Suppressor macrophage treated with lipopolysaccharide for 4 hours (primary cell): Measurements from ENCODE around the gene FBXL14.
A peak's percentile ranks its signal among the peaks of the same experiment; 100 is the strongest.

Experiments
- DNase-seq: peaks from one replicate; pipeline ENCODE4 v3.0.0-alpha.2; 2020

FBXL14 gene

GRCh38 chr12:1592444-1593173 is 1.8 kb downstream of the FBXL14 start:
- DNase-seq: peak; percentile 62

- no peak for DNase-seq
These were observed 2.8 kb downstream of the FBXL14 start for GRCh38 chr12:1591543-1591942.

DNA sequence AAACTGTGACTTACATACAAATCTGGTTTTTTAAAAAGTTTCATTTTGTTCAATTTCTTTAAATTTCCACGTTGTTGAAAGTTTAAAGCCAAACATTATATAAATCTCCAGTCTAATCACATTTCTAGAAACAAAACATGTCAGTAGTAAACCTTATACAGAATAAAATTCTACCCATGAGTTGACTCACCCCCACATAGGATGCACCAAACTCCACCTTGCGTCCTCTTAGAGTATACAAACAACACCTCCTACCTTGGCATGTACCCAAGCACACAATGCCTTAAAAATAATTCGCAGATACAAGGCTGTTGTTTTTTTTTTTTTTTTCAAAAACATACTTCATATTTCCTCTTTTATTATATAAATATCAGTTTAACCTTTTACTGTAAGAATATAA is 3.3 kb downstream of the FBXL14 start:
- DNase-seq: no peak

DNA sequence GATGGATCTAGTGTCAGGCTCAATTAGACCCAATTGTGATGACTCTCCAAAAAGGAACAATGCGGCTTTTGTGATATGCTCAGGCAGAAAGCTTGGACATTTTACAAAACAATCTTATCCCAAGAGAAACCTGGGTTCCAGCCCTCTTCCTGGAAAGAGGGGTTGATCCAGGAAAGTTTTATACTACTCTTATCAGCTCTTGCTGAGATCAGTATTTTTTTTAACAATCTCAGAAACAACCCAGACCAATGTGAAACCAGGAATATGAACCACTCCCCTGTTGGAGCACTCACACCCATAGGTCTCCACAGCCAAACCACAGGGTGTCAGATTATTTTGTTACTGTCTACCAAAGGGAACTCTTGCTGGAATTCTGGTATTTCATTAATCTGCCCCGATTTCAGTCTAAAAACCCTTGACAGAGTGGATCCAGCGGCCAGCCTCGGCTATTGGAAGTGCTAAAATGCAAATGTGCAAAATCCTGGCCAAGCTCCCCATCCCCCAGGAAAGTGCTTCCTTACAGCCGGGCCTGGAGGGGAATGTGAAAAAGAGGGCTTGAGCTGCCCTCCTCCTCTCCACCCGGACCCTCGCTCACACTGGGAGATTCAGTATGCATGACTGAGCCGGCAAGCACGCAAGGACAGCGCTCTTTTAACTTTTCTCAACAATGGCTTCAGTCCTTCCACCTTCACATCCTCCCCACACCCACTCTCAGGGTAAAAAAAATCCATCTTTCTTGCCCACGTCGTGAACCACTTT is 4.0 kb downstream of the FBXL14 start:
- no peak for DNase-seq

- DNase-seq: no peak
These were observed 5.8 kb downstream of the FBXL14 start for GRCh38 chr12:1588575-1588947.

DNA sequence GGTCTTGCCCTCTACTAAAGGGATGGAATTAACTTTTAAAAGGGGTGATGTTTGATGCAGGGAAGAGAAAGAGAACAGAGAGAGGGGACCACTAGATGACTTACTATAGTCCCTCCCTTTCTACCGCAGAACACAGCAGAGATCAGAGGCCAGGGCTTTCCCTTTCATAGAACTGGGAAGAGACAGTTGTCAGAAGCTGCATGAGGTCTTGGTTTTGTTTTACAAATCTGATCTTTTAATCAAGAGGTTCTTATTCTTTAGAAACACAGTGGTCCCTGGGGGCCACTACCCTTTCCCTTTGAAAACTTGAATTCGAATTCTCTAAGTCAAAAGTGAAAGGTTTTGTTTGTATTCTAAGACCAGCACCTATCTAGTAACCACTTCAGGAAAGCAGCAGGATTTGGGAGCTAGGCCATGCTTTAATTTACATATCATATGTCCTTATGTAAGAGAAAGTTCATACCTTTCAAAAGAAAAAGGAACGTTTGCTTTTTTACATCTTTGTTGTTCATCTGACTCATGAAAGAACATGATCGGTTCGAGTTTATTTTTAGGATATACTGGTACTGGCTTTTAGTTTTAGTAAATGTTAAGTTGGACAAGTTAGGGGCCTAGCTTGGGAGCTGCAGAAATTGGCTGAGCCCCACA is 6.3 kb downstream of the FBXL14 start:
- DNase-seq: no peak

DNA sequence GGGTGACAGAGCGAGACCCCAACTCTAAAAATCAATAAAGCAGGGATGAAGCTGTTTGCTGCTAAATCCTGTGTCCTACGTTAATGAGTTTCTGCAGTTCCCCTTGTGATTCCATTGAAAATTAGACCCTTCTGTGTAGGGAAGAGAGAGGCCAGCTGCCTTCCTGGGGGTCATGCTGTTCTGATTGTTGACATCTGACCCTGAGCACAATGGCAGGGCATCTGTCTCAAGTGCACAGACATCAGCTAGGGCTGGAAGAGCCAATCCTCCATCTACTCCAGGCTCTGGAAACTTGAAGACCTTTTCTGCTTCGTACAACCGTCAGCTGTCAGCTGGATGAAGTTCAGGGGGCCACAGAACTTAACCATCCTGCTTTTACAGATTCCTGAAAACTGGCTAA is 10.1 kb downstream of the FBXL14 start:
- no peak for DNase-seq

GRCh38 chr12:1583421-1584078 is 10.8 kb downstream of the FBXL14 start:
- peak; percentile 93 for DNase-seq

DNA sequence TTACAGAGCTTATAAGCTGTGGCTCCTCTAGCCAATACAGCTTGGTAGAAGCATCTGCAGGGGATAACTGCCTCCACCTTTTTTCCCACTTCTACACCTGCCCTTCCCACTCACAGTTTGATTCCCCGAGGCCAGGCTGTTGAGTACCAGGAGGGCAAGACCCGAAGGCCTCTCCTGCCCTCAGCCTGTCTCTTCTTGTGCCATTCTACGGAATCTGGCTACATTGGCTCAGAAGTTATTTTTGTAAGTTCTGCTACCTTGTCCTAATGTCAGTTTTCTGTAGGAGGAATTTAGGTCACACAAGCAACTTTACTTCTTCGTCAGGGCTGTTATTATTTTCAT is 11.7 kb downstream of the FBXL14 start:
- no peak for DNase-seq

- no peak for DNase-seq
These were observed 12.2 kb downstream of the FBXL14 start for GRCh38 chr12:1581973-1582708.

GRCh38 chr12:1580526-1580925 is 13.9 kb downstream of the FBXL14 start:
- no peak for DNase-seq

GRCh38 chr12:1579651-1580435 is 14.5 kb downstream of the FBXL14 start:
- no peak for DNase-seq

- no peak for DNase-seq
These were observed 17.8 kb downstream of the FBXL14 start for GRCh38 chr12:1576410-1577241.

GRCh38 chr12:1575408-1576401 is 18.7 kb downstream of the FBXL14 start:
- peak; percentile 19 for DNase-seq

GRCh38 chr12:1574865-1575259 is 19.5 kb downstream of the FBXL14 start:
- no peak for DNase-seq

GRCh38 chr12:1573960-1574864 is 20.2 kb downstream of the FBXL14 start:
- DNase-seq: no peak

GRCh38 chr12:1572731-1573130 is 21.6 kb downstream of the FBXL14 start:
- DNase-seq: no peak

DNA sequence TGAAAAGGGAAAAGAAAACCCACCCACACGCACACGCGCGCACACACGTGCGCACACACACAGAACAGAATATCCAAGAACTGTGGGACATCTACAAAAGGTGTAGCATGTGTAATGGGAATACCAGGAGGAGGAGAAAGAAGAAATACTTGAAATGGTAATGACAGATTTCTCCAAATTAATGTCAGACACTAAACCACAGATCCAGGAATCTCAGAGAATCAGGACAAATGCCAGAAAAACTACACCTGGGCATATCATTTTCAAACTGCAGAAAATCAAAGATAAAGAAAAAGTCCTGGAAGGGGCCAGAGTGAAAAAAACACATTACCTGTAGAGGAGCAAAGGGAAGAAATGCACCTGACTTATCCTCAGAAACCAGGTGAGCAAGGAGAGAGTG is 26.5 kb downstream of the FBXL14 start:
- DNase-seq: no peak
